ENCODE measurements around the gene BCL2L2. TPM values are rescaled to one million over a fixed set of nuclear protein-coding genes. Genes with fewer than 3 reads are reported as not detected.

BCL2L2 gene
- total and polyA plus RNA-seq, 2 of the 8 experiments (the other 6 are each of a cell fraction or from before 2014, with no cell fraction given): 9.3 to 13.8 TPM

DNA sequence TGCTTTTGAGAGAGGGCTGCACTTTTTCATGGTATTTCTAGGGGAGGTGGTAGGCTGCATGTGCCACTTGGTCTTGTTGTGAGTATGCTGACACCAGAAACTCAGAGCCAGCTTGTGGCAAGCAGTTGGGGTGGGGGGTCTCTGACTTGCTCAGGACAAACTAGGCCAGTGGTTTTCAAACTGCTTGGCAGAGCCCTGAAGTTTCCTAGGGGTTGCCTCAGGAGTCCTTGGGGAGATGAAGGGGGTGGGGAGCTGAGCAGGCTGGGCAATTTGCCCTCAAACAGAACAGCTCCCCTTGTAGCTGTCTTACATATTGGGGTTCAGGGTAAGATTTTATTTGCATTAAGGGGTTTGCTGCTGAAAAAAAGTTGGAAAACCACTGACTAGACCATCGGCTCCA lies 3.9 kb downstream of the BCL2L2 start:
- FAIRE-seq (no peak), DNase-seq (ENCODE audit: low read depth in 1 of 2, low spot score in 2 of 2) (no peak)
- Histone ChIP-seq H4K91ac (replicated peaks; ENCODE audit: insufficient read length, low read length) (no peak overlapping the region), H2BK20ac (ENCODE audit: low read length) (no peak overlapping the region), H2BK12ac (ENCODE audit: low read depth, low read length) (no peak overlapping the region), H3K79me2 (ENCODE audit: control insufficient read depth in 1 of 2, insufficient read depth in 2 of 2, low read length in 2 of 2) (peaks cover 0 to 2% of the 10 kb centered on the region in 2 experiments; a peak in 1 of 4 replicates), H3K27ac (ENCODE audit: low read depth, low read length) (no peak overlapping the region), H3K4ac (replicated peaks; ENCODE audit: insufficient read length, low read depth, low read length) (no peak overlapping the region), H2BK15ac (ENCODE audit: low read length) (no peak overlapping the region), H3K18ac (ENCODE audit: extremely low read depth, low read length) (no peak overlapping the region), H2AK5ac (ENCODE audit: low read depth, low read length) (no peak overlapping the region), H4K5ac (ENCODE audit: insufficient read length, low read depth, low read length) (no peak overlapping the region), H3K14ac (ENCODE audit: insufficient read length) (no peak overlapping the region), H3K9ac (replicated peaks in 1 of 4; ENCODE audit: extremely low read depth in 1 of 4, low read depth in 3 of 4, low read length in 3 of 4) (no peak overlapping the region), H4K20me1 (replicated peaks in 1 of 2; ENCODE audit: control insufficient read depth in 1 of 2, insufficient read depth in 2 of 2, low read length in 2 of 2) (peaks cover 0 to 5% of the 10 kb centered on the region in 2 experiments), H3K9me3 (ENCODE audit: insufficient read depth in 2 of 2, low read depth in 1 of 2, low read length in 1 of 2) (no peaks in the 10 kb centered on the region), H2AFZ (ENCODE audit: low read length) (no peak overlapping the region), H2BK5ac (ENCODE audit: low read depth, low read length) (no peak overlapping the region), H3K36me3 (ENCODE audit: control insufficient read depth in 2 of 4, insufficient read depth in 4 of 4, low read length in 3 of 4) (peaks cover 0 to 5% (median 1%) of the 10 kb centered on the region in 4 experiments; a peak in 4 of 8 replicates), H3K79me1 (ENCODE audit: low read depth, low read length) (peaks cover 2% of the 10 kb centered on the region; the same call in 1 of the 2 replicates), H4K8ac (ENCODE audit: extremely low read depth, insufficient read depth, low read length) (no peak overlapping the region), H3K4me3 (ENCODE audit: extremely low read depth in 1 of 4, insufficient read depth in 2 of 4, low read depth in 3 of 4, low read length in 4 of 4) (no peak overlapping the region), H3K27me3 (replicated peaks in 1 of 4; ENCODE audit: control insufficient read depth in 3 of 4, extremely low read depth in 1 of 4, insufficient read depth in 3 of 4, low read length in 3 of 4) (no peaks in the 10 kb centered on the region), H2BK120ac (replicated peaks; ENCODE audit: low read depth, low read length) (no peak overlapping the region), H3K56ac (replicated peaks; ENCODE audit: insufficient read length, low read depth, low read length) (no peak overlapping the region), H3K4me1 (replicated peaks in 1 of 4; ENCODE audit: control insufficient read depth in 3 of 4, insufficient read depth in 4 of 4, low read length in 3 of 4) (no peaks in the 10 kb centered on the region; a peak in 1 of 7 replicates), H3K23ac (ENCODE audit: insufficient read length) (no peak overlapping the region), H3K23me2 (ENCODE audit: low read depth, low read length) (peaks cover 5% of the 10 kb centered on the region; the same call in 1 of the 2 replicates), H3K4me2 (ENCODE audit: insufficient read depth in 1 of 2, low read depth in 2 of 2, low read length in 2 of 2) (no peak overlapping the region)
- no peak for TF ChIP-seq BACH1 (IDR thresholded peaks at IDR 0.05; ENCODE audit: low read length)
- no peak for TF ChIP-seq CBX5 (IDR thresholded peaks at IDR 0.05; ENCODE audit: low read depth, low read length)
- TF ChIP-seq SP2 (IDR thresholded peaks at IDR 0.05; ENCODE audit: low read length): no peak
- no peak for TF ChIP-seq KDM1A (IDR thresholded peaks at IDR 0.05; ENCODE audit: borderline replicate concordance, low read length)
- TF ChIP-seq, protein P1, sequence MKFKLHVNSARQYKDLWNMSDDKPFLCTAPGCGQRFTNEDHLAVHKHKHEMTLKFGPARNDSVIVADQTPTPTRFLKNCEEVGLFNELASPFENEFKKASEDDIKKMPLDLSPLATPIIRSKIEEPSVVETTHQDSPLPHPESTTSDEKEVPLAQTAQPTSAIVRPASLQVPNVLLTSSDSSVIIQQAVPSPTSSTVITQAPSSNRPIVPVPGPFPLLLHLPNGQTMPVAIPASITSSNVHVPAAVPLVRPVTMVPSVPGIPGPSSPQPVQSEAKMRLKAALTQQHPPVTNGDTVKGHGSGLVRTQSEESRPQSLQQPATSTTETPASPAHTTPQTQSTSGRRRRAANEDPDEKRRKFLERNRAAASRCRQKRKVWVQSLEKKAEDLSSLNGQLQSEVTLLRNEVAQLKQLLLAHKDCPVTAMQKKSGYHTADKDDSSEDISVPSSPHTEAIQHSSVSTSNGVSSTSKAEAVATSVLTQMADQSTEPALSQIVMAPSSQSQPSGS (IDR thresholded peaks at IDR 0.05; ENCODE audit: low read length): no peak
- TF ChIP-seq POLR2AphosphoS5 (IDR thresholded peaks at IDR 0.05; ENCODE audit: low read depth, low read length): no peak
- no peak for TF ChIP-seq NANOG (IDR thresholded peaks at IDR 0.05; ENCODE audit: insufficient read depth, low read depth, low read length, poor library complexity, severe bottlenecking)
- TF ChIP-seq SRF (IDR thresholded peaks at IDR 0.05; ENCODE audit: low read depth, low read length): no peak
- TF ChIP-seq TAF1 (IDR thresholded peaks at IDR 0.05; ENCODE audit: low read depth, low read length): no peak
- no peak for TF ChIP-seq HDAC6 (IDR thresholded peaks at IDR 0.05; ENCODE audit: low read depth, low read length)
- TF ChIP-seq, protein P2, sequence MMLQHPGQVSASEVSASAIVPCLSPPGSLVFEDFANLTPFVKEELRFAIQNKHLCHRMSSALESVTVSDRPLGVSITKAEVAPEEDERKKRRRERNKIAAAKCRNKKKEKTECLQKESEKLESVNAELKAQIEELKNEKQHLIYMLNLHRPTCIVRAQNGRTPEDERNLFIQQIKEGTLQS (IDR thresholded peaks at IDR 0.05; ENCODE audit: insufficient read depth, low read depth, low read length): no peak
- no CpG with 5 or more reads among the region's 1 CpG for WGBS, 2 experiments (ENCODE audit: extremely low coverage in 1 of 2, insufficient coverage in 1 of 2, insufficient read length in 1 of 2, insufficient replicate concordance in 2 of 2, low coverage in 1 of 2, low lambda C conversion rate in 2 of 2, missing lambda C conversion rate in 1 of 2)
- ChIA-PET CTCF (ENCODE audit: partially characterized antibody) (interaction anchor here (1.0 to 1.4 kb wide), 3 partner anchors 69 to 242 kb away, joined by 3 to 4 read pairs (median 3); partner anchors contain the start of gene CEBPE), POLR2A (ENCODE audit: partially characterized antibody) (interaction anchor here (1.0 to 3.0 kb wide), 4 partner anchors 8 to 81 kb away, joined by 3 to 17 read pairs (median 6); partner anchors contain the start of gene PPP1R3E)

Measured in H1 (cell line).